Naive thymus-derived CD8-positive, alpha-beta T cell (primary cell): ENCODE measurements around the gene SMC4. TPM values are rescaled to one million over a fixed set of nuclear protein-coding genes. Genes with fewer than 3 reads are reported as not detected.

Experiments
- ATAC-seq, 2 donors: fragments of 150-1000 bp; cut with Tn5 transposase in 1 of 2; sonication (Bioruptor Pico), chemical (Tn5 transposase) in 1 of 2; 1 replicate in 1 of 2; 2 replicates in 1 of 2; pipeline ENCODE4 v1.10.0; 2021; ENCODE audit warnings: mild to moderate bottlenecking in 2 of 2, moderate library complexity in 2 of 2
- POLR2A ChIA-PET: fragments of 350-600 bp; sonication (Branson Sonifier 250); formaldehyde crosslinking; loops from one replicate; lab custom pipeline; 2021; ENCODE audit warnings: antibody characterized with exemption; lab: Charles Lee
- DNase-seq, 10 donors: peaks; one replicate each; pipeline versions ENCODE4 v3.0.0 to v3.0.0-alpha.2; 2020 to 2022
- H3K27ac Mint-ChIP-seq, 10 donors: one replicate each; pipeline ENCODE4 v1.8.0; 2020 to 2022; ENCODE audit warnings: mild to moderate bottlenecking in 10 of 10, mixed read lengths in 10 of 10, moderate library complexity in 4 of 10, inconsistent platforms in 1 of 10
- H3K27me3 Mint-ChIP-seq, 5 donors: one replicate each; pipeline ENCODE4 v1.8.0; 2021 to 2022; ENCODE audit warnings: mixed read lengths in 5 of 5
- H3K36me3 Mint-ChIP-seq, 3 donors: one replicate each; pipeline ENCODE4 v1.8.0; 2020 to 2022; ENCODE audit warnings: mixed read lengths in 3 of 3, mild to moderate bottlenecking in 2 of 3, inconsistent platforms in 1 of 3
- H3K4me1 Mint-ChIP-seq, 4 donors: one replicate each; pipeline ENCODE4 v1.8.0; 2021 to 2022; ENCODE audit warnings: mixed read lengths in 4 of 4
- H3K4me3 Mint-ChIP-seq, 10 donors: one replicate each; pipeline ENCODE4 v1.8.0; 2020 to 2022; ENCODE audit warnings: mild to moderate bottlenecking in 10 of 10, mixed read lengths in 10 of 10, moderate library complexity in 6 of 10, inconsistent platforms in 1 of 10
- H3K9me3 Mint-ChIP-seq, 9 donors: one replicate each; pipeline ENCODE4 v1.8.0; 2020 to 2022; ENCODE audit warnings: mixed read lengths in 9 of 9, mild to moderate bottlenecking in 3 of 9, inconsistent platforms in 1 of 9, moderate library complexity in 1 of 9
- polyA plus RNA-seq, 3 donors: library from polyadenylated mRNA; unstranded; fragments of 300-500 nt; fragmentation: Illumina TruSeq; gene quantifications; one replicate each; pipeline ENCODE4 v1.2.3, GENCODE V29; 2021
- total RNA-seq, 8 experiments: library from RNA in 2 of 8; stranded (reverse) in 2 of 8; gene quantifications; one replicate each; pipeline ENCODE4 v1.2.3 and lab custom pipeline; 2021 to 2026

SMC4 gene
- total and polyA plus RNA-seq, 5 experiments from 2014 or later, result 19.2 to 43.2 (median 32.9) TPM

DNA sequence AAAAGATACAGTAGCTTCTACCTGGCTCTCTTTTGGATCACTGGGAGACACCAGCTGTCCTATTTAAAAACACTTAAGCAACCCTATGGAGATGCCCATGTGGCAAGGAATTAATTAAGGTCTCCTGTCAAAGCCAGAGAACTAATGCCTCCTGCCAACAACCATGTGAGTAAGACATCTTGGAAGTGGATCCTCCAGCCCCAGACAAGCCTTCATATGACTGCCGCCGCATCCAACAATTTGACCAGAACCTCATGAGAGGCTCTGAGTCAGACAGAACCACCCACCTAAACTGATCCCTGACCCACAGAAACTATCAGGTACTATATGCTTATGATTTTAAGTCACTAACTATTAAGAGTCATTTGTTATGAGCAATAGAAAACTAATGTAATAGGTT is 22.8 kb upstream of the SMC4 start:
- H3K36me3 Mint-ChIP-seq, result peaks cover 0 to 59% (median 29%) of the 10 kb centered on the region in 3 donors
- POLR2A ChIA-PET, result no interaction called here
- peaks cover 0 to 1% (median 0%) of the 10 kb centered on the region in 4 donors for H3K4me1 Mint-ChIP-seq
- no peaks in the 10 kb centered on the region for H3K27me3 Mint-ChIP-seq
- no peak overlapping the region for H3K27ac Mint-ChIP-seq
- no peak overlapping the region for H3K4me3 Mint-ChIP-seq
- H3K9me3 Mint-ChIP-seq, result no peaks in the 10 kb centered on the region
- ATAC-seq, result no peak
- DNase-seq, result no peak

DNA sequence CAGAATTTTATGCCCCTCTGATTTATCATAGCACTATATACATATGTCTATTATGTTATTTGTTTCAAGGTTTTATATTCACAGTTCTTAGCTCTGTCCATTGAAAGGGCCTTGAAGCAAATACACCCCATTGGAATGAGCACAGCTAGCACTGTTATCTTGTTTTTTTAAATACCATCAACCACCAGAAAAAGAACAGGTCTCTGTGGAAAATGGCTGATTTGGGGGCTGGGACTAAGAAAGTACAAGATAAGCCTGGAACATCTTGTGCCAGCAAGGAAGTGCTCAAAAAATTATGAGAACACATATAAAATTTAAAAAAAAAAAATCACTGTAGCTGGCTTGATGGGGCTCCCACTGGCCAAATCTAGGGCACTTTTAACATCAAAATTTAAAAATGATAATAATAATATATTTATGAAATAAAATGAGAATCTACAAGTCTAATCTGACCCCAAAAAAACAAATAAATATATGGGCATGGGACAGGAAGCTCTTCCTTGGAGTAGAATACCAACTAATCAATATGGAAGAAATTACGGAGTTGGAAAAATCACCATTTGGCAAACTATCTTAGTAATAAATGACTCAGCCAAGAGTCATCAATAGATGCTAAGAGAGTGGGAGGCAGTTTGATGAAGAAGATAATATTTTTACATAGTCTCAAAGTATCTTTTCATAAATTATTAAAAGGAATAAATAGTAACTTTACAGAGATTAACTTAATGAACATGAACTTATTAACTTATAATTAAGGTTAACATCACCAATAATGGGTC is 20.9 kb upstream of the SMC4 start:
- no peaks in the 10 kb centered on the region for H3K9me3 Mint-ChIP-seq
- POLR2A ChIA-PET, result interaction anchor here (0.6 kb wide), 1 partner anchor 105 kb away, joined by 3 read pairs; no protein-coding TSS in a partner anchor
- ATAC-seq (no peak), DNase-seq (no peak)
- peaks cover 0 to 60% (median 18%) of the 10 kb centered on the region in 3 donors for H3K36me3 Mint-ChIP-seq
- no peak overlapping the region for H3K27ac Mint-ChIP-seq
- H3K4me3 Mint-ChIP-seq, result no peak overlapping the region
- H3K4me1 Mint-ChIP-seq, result peaks cover 0 to 1% (median 0%) of the 10 kb centered on the region in 4 donors
- no peaks in the 10 kb centered on the region for H3K27me3 Mint-ChIP-seq

DNA sequence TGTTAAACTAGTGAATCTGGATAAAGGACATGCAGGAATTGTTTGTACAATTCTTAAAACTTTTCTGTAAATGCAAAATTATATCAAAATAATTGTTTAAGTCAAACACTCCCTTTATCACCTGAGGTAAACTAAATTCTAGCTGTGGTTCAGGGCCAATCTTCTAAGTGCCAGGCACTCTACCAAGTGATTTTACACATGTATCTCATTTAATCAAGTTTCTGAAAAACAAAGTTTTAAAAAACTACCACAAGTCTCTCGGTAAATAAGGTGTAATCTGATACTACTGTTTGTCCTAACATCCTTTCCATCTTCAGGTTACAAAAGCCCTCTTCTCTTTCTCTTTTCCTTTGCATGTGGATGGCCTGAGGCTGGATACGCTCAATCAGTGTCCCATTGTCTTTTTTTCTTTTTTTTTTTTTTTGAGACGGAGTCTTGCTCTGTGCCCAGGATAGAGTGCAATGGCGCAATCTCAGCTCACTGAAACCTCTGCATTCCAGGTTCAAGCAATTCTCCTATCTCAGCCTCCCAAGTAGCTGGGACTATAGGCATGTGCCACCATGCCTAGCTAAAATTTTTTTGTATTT is 19.7 kb upstream of the SMC4 start:
- POLR2A ChIA-PET, result no interaction called here
- H3K27me3 Mint-ChIP-seq, result no peaks in the 10 kb centered on the region
- peaks cover 0 to 50% (median 6%) of the 10 kb centered on the region in 3 donors for H3K36me3 Mint-ChIP-seq
- peaks cover 0 to 1% (median 0%) of the 10 kb centered on the region in 4 donors for H3K4me1 Mint-ChIP-seq
- H3K9me3 Mint-ChIP-seq, result no peaks in the 10 kb centered on the region
- H3K4me3 Mint-ChIP-seq, result no peak overlapping the region
- no peak overlapping the region for H3K27ac Mint-ChIP-seq
- ATAC-seq (no peak), DNase-seq (no peak)

DNA sequence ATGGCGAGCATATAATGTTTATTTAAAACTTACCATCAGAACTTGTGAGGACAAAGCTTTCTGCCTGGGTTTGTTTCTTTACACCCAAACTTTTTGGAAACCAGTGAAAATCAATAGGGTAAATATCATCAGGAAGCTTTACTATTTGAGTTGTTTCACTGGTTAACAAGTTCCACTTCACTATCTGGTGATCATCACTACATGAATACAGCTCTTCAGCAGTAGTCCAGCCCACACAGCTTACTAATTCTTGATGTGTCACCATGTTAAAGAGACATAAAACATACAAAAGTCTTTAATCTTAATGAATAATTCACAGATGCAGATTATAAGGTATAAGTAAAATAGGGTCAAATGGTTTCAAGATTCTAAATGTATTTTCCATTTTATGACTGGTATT is 18.0 kb upstream of the SMC4 start:
- H3K36me3 Mint-ChIP-seq, result peaks cover 0 to 35% (median 6%) of the 10 kb centered on the region in 3 donors
- no peak for DNase-seq
- H3K4me3 Mint-ChIP-seq, result no peak overlapping the region
- POLR2A ChIA-PET, result no interaction called here
- ATAC-seq, result no peak
- H3K9me3 Mint-ChIP-seq, result no peaks in the 10 kb centered on the region
- H3K4me1 Mint-ChIP-seq, result peaks cover 0 to 3% (median under 1%) of the 10 kb centered on the region in 4 donors
- H3K27me3 Mint-ChIP-seq, result no peaks in the 10 kb centered on the region
- no peak overlapping the region for H3K27ac Mint-ChIP-seq

DNA sequence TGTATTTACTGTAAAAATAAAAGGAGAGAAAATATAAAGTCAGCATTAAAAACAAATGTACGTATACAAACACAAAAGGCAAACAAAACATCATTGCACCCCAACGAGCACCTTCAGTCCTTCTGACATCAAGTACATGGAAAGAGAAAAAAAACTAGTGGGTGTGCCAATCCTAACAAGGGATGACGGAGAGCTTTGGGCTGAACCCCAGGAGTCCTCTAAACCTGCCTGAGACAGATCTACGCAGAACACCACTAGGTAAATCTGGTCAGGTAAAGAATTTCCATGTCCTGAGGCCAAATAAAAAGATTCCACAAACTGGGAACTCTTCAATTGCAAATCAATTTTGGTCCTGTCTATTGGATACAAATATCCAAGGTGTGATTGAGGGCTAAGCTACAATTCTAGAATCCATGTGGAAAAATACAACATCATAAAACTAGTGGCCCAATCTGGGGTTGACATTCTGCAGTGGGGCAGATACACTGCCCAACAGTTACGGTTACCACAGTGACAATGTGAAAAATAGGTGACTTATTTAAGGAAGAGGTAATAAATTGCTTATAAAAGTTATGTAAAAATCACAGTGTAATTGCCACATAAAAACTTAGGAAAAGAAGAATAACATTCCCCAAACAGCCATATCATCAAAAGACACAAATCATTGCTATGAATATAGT is 14.7 kb upstream of the SMC4 start:
- POLR2A ChIA-PET, result no interaction called here
- no peak for ATAC-seq
- no peaks in the 10 kb centered on the region for H3K27me3 Mint-ChIP-seq
- H3K36me3 Mint-ChIP-seq, result peaks cover 0 to 30% (median 11%) of the 10 kb centered on the region in 3 donors
- H3K4me1 Mint-ChIP-seq, result peaks cover 0 to 9% (median 8%) of the 10 kb centered on the region in 4 donors
- no peak overlapping the region for H3K27ac Mint-ChIP-seq
- no peak for DNase-seq
- H3K9me3 Mint-ChIP-seq, result no peaks in the 10 kb centered on the region
- no peak overlapping the region for H3K4me3 Mint-ChIP-seq

DNA sequence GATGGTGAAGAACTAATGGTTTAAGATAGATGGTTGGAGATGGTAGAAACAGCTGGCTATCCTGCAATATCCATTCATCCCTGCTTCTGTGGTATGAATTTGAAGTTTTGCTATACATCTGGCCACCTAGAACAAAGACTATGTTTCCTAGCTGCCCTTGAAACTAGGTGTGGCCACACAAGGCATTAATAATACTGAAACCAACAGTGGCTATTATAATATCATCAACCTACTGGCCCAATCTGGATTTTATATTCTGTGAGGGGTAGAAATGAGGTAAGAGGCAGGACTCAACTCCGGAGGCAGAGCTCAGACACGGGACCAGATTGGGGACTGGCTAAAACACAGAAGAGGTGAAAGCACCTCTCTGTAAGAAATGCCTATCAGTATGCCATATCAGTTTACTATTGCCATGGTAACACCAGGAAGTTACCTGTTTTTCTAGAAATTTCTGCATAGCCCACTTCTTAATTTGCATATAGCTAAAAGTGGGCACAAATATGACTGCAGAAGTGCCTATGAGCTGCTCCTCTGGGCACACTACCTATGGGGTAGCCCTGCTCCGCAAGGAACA is 8.8 kb upstream of the SMC4 start:
- H3K27me3 Mint-ChIP-seq, result no peaks in the 10 kb centered on the region
- peak overlapping the region in 2 of 10 donors; percentile 47 to 58 for H3K27ac Mint-ChIP-seq
- peaks cover 9 to 22% (median 16%) of the 10 kb centered on the region in 4 donors for H3K4me1 Mint-ChIP-seq
- no peak for ATAC-seq
- H3K9me3 Mint-ChIP-seq, result no peaks in the 10 kb centered on the region
- peaks cover 0 to 15% (median 7%) of the 10 kb centered on the region in 3 donors for H3K36me3 Mint-ChIP-seq
- no peak overlapping the region for H3K4me3 Mint-ChIP-seq
- POLR2A ChIA-PET, result no interaction called here
- DNase-seq, result no peak

DNA sequence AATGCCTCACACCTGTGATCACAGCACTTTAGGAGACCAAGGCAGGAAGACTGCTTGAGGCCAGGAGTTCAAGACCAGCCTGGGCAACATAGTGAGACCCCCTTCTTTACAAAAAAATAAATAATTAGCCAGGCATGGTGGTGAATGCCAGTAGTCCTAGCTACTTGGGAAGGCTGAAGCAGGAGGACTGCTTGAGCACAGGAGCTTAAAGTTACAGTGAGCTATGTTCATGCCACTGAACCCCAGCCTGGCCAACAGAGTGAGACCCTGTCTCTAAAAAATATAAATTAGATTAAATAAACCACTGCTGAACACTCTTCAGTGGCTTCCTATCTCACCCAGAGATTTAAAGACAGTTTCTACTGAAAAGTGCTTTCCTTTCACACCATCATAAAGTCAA is 6.7 kb upstream of the SMC4 start:
- Mint-ChIP-seq H3K4me3 (no peak overlapping the region), H3K36me3 (peaks cover 0 to 13% (median 7%) of the 10 kb centered on the region in 3 donors), H3K4me1 (peaks cover 12 to 28% (median 17%) of the 10 kb centered on the region in 4 donors), H3K27me3 (no peaks in the 10 kb centered on the region), H3K27ac (no peak overlapping the region), H3K9me3 (no peaks in the 10 kb centered on the region)
- POLR2A ChIA-PET, result no interaction called here
- DNase-seq, result no peak
- no peak for ATAC-seq

DNA sequence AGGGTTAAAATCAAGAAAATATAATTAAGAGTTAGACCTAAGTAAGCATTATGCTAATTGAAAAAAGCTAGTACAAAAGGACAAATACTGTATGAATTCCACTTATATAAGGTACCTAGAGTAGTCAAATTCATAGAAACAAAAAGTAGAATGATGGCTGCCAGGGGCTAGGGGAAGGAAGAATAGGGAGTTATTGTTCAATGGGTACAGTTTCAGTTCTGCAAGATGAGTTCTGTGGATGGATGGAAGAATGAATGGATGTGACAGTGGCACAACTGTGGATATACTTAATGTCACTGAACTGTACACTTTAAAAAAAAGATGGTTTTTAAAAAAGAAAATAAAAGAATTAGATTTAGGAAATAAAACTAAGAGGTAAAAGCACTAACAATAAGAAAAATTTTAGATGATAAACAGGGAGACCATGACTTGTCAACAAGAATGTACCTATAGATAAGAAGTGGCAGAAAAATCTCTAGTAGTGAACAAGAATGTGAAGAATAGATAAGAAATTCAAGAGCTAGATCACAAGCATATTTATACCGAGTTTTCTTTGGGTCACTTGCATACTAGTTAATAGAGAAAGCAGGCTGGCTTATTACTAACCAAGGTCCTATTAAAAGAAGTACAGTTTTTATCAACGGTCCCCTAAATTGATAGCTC is 6.0 kb upstream of the SMC4 start:
- no peak for DNase-seq
- POLR2A ChIA-PET, result no interaction called here

DNA sequence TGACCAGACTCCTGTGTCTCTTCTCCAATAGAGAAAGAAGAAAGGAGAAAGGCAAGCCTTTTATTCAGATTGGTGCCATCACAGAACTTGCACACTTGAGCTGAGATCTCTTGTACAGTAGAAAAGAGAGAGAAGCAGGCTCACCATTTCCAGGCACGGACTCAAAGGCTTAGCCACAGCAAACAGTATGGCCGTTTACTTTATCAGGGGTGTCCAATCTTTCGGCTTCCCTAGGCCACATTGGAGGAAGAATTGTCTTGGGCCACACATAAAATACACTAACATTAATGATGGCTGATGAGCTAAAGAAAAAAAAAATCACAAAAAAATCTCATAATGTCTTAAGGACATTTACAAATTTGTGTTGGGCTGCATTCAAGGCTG is 5.4 kb upstream of the SMC4 start:
- peaks cover 20 to 36% (median 27%) of the 10 kb centered on the region in 4 donors for H3K4me1 Mint-ChIP-seq
- H3K9me3 Mint-ChIP-seq, result no peaks in the 10 kb centered on the region
- ATAC-seq, result no peak
- H3K27ac Mint-ChIP-seq, result no peak overlapping the region
- no peak overlapping the region for H3K4me3 Mint-ChIP-seq
- DNase-seq, result no peak
- H3K36me3 Mint-ChIP-seq, result peaks cover 0 to 9% (median 5%) of the 10 kb centered on the region in 3 donors
- POLR2A ChIA-PET, result no interaction called here
- H3K27me3 Mint-ChIP-seq, result no peaks in the 10 kb centered on the region

More for the DNA sequence above, 6.0 kb upstream of the SMC4 start:
- Mint-ChIP-seq H3K27ac (no peak overlapping the region), H3K27me3 (no peaks in the 10 kb centered on the region), H3K4me1 (peaks cover 14 to 31% (median 23%) of the 10 kb centered on the region in 4 donors), H3K4me3 (no peak overlapping the region), H3K9me3 (no peaks in the 10 kb centered on the region), H3K36me3 (peaks cover 0 to 9% (median 5%) of the 10 kb centered on the region in 3 donors)
- ATAC-seq, result no peak

DNA sequence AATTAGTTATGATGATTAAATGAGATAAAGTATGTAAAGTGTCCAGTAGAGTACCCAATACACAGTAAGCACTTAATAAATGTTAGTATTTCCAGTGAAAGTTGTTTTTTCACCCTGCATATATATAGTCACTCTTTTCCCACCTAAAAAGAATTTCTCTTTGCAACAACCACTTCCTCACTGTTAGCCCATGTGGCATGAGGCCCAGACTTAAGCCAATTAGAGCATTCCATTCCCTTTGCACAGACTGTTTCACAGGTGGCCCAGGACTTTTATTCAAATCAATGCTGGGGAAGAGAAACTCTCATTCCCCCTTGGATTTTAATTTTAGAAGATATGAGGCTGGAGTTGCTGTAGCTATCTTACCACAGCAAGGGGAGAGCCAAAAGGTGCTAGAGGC is 4.2 kb upstream of the SMC4 start:
- no peak overlapping the region for H3K4me3 Mint-ChIP-seq
- no peak overlapping the region for H3K27ac Mint-ChIP-seq
- ATAC-seq (no peak), DNase-seq (no peak)
- peaks cover 0 to 2% (median 0%) of the 10 kb centered on the region in 5 donors for H3K27me3 Mint-ChIP-seq
- POLR2A ChIA-PET, result no interaction called here
- peaks cover 0 to 9% (median 2%) of the 10 kb centered on the region in 3 donors for H3K36me3 Mint-ChIP-seq
- H3K4me1 Mint-ChIP-seq, result peaks cover 21 to 40% (median 32%) of the 10 kb centered on the region in 4 donors
- H3K9me3 Mint-ChIP-seq, result no peaks in the 10 kb centered on the region

DNA sequence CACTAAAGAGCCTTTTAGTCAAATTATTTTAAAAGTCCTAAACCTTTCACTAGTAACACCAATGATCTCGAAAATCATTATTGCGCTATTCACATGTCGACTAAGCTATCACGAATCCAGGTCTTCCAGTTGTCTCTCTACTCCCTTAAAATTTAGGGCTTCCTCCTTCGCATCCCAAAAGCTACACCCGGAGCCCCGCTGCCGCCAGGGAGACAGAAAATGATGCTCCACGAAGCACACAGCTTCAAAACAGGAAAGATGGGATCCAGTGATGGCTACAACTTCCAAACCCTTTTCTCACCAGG is 678 bp upstream of the SMC4 start:
- H3K9me3 Mint-ChIP-seq, result no peaks in the 10 kb centered on the region
- peak in 1 of 2 donors; percentile 10 for ATAC-seq
- peaks cover 23 to 55% (median 45%) of the 10 kb centered on the region in 4 donors for H3K4me1 Mint-ChIP-seq

More for the DNA sequence above, 678 bp upstream of the SMC4 start:
- Mint-ChIP-seq H3K4me3 (peak overlapping the region; percentile 94 to 99 (median 97)), H3K36me3 (peaks cover 0 to 14% (median 10%) of the 10 kb centered on the region in 3 donors), H3K27me3 (peaks cover 7 to 19% (median 13%) of the 10 kb centered on the region in 5 donors), H3K27ac (peak overlapping the region; percentile 96 to 100 (median 99))
- no peak for DNase-seq
- POLR2A ChIA-PET, result interaction anchor here (1.6 kb wide), 1 partner anchor 10 kb away, joined by 3 read pairs; no protein-coding TSS in a partner anchor
